ENCODE data around the gene ANKRD27. TPM values are rescaled to one million over a fixed set of nuclear protein-coding genes. Genes with fewer than 3 reads are reported as not detected.

The ANKRD27 gene
- total and polyA plus RNA-seq, 2 donors (not counting 1 experiment from before 2014, with no cell fraction given), result 12.9 to 43.8 TPM

DNA sequence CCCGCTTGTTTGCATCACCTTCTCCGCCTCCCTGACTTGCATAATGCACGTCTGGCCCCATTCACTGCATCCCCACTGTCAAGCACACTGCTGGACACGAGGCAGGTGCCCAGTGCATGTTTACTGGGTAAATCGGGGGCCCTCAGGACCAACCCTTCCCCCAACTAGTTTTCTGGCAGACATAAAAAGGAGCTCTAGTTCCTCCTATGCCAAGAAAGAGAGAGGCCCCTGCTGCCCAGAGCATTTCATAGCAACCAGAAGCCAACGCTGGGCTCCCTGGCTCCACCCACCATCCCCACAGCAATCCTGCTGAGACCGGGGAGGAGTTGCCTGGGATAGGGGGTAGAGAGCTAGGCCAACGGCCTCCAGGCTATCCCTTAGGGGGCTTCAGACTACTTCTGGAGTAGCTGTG lies 23.2 kb downstream of the ANKRD27 start:
- TF ChIP-seq EZH2 (IDR thresholded peaks at IDR 0.05; ENCODE audit: borderline replicate concordance, insufficient read depth, low read depth, low read length, poor library complexity, severe bottlenecking), result no peak
- TF ChIP-seq, protein P1, sequence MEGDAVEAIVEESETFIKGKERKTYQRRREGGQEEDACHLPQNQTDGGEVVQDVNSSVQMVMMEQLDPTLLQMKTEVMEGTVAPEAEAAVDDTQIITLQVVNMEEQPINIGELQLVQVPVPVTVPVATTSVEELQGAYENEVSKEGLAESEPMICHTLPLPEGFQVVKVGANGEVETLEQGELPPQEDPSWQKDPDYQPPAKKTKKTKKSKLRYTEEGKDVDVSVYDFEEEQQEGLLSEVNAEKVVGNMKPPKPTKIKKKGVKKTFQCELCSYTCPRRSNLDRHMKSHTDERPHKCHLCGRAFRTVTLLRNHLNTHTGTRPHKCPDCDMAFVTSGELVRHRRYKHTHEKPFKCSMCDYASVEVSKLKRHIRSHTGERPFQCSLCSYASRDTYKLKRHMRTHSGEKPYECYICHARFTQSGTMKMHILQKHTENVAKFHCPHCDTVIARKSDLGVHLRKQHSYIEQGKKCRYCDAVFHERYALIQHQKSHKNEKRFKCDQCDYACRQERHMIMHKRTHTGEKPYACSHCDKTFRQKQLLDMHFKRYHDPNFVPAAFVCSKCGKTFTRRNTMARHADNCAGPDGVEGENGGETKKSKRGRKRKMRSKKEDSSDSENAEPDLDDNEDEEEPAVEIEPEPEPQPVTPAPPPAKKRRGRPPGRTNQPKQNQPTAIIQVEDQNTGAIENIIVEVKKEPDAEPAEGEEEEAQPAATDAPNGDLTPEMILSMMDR (IDR thresholded peaks at IDR 0.05), result no peak
- Mint-ChIP-seq H3K4me1 (no peaks in the 10 kb centered on the region), H3K4me3 (no peak overlapping the region), H3K27ac (no peak overlapping the region), H3K27me3 (no peaks in the 10 kb centered on the region), H3K9me3 (ENCODE audit: insufficient read depth) (no peaks in the 10 kb centered on the region)
- peaks cover 4 to 54% of the 10 kb centered on the region in 2 experiments for H3K36me3 ChIP-seq (replicated peaks in 1 of 2; ENCODE audit: control extremely low read depth in 1 of 2, control insufficient read depth in 1 of 2, extremely low read depth in 1 of 2, insufficient read depth in 2 of 2, low read length in 1 of 2)
- no peak for DNase-seq
- no peak for ATAC-seq (ENCODE audit: low read depth)
- H3K27me3 ChIP-seq (replicated peaks in 1 of 4; ENCODE audit: control extremely low read depth in 1 of 4, control insufficient read depth in 3 of 4, insufficient read depth in 4 of 4, low read length in 3 of 4), result no peaks in the 10 kb centered on the region
- H3K4me1 ChIP-seq (ENCODE audit: control insufficient read depth in 2 of 2, insufficient read depth in 2 of 2, low read length in 2 of 2), result no peaks in the 10 kb centered on the region
- H3K9me3 ChIP-seq (ENCODE audit: control extremely low read depth in 1 of 3, control insufficient read depth in 2 of 3, insufficient read depth in 1 of 3, low read length in 2 of 3), result no peaks in the 10 kb centered on the region
- no peak overlapping the region for H3K9ac ChIP-seq (ENCODE audit: low read length)
- H2AFZ ChIP-seq (ENCODE audit: insufficient read depth, low read depth, low read length, poor library complexity, severe bottlenecking), result no peak overlapping the region
- peaks cover 9% of the 10 kb centered on the region for H3K79me2 ChIP-seq (ENCODE audit: control insufficient read depth, insufficient read depth, low read length)
- no peak overlapping the region for H3K27ac ChIP-seq (ENCODE audit: low read length in 2 of 2)
- H3K4me2 ChIP-seq (replicated peaks; ENCODE audit: low read depth, low read length, poor library complexity, severe bottlenecking), result no peak overlapping the region
- ChIA-PET CTCF (no interaction called here), POLR2A (no interaction called here)
- H3K4me3 ChIP-seq (ENCODE audit: control extremely low read depth in 1 of 5, extremely low read depth in 1 of 5, insufficient read depth in 1 of 5, low read depth in 2 of 5, low read length in 4 of 5), result no peak overlapping the region
- 96% methylated on average over 4 of the region's 8 CpGs for WGBS (ENCODE audit: insufficient coverage)
- intact Hi-C loops (cut with micrococcal nuclease), result no loop called here
- H4K20me1 ChIP-seq (ENCODE audit: control insufficient read depth, insufficient read depth, low read length, poor library complexity, severe bottlenecking), result no peaks in the 10 kb centered on the region

DNA sequence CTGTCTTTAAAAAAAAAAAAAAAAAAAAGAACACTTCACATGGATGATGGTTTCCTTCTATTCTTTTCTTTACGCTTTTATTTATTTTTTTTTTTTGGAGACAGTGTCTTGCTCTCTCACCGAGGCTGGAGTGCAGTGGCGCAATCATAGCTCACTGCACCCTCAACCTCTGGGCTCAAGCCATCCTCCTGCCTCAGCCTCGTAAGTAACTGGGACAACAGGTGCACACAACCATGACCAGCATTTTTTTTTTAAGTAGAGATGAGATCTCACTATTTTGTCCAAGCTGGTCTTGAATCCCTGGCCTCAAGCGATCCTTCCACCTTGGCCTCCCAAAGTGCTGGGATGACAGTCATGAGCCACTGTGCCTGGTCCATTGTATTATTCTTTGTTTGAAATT lies 24.3 kb downstream of the ANKRD27 start:
- WGBS (ENCODE audit: insufficient coverage), result no CpG with 5 or more reads among the region's 5 CpGs
- peaks cover 4 to 51% of the 10 kb centered on the region in 2 experiments for H3K36me3 ChIP-seq (replicated peaks in 1 of 2; ENCODE audit: control extremely low read depth in 1 of 2, control insufficient read depth in 1 of 2, extremely low read depth in 1 of 2, insufficient read depth in 2 of 2, low read length in 1 of 2)

More for the DNA sequence above, 24.3 kb downstream of the ANKRD27 start:
- Mint-ChIP-seq H3K4me1 (peaks cover 2% of the 10 kb centered on the region), H3K9me3 (ENCODE audit: insufficient read depth) (no peaks in the 10 kb centered on the region), H3K4me3 (no peak overlapping the region), H3K27ac (no peak overlapping the region), H3K27me3 (no peaks in the 10 kb centered on the region)
- ATAC-seq (ENCODE audit: low read depth) (no peak), DNase-seq (no peak)
- Histone ChIP-seq H3K4me1 (ENCODE audit: control insufficient read depth in 2 of 2, insufficient read depth in 2 of 2, low read length in 2 of 2) (no peaks in the 10 kb centered on the region), H2AFZ (ENCODE audit: insufficient read depth, low read depth, low read length, poor library complexity, severe bottlenecking) (no peak overlapping the region), H3K4me3 (ENCODE audit: control extremely low read depth in 1 of 5, extremely low read depth in 1 of 5, insufficient read depth in 1 of 5, low read depth in 2 of 5, low read length in 4 of 5) (no peak overlapping the region), H3K79me2 (ENCODE audit: control insufficient read depth, insufficient read depth, low read length) (peaks cover 9% of the 10 kb centered on the region), H3K9me3 (ENCODE audit: control extremely low read depth in 1 of 3, control insufficient read depth in 2 of 3, insufficient read depth in 1 of 3, low read length in 2 of 3) (no peaks in the 10 kb centered on the region), H3K27ac (ENCODE audit: low read length in 2 of 2) (no peak overlapping the region), H4K20me1 (ENCODE audit: control insufficient read depth, insufficient read depth, low read length, poor library complexity, severe bottlenecking) (no peaks in the 10 kb centered on the region), H3K9ac (ENCODE audit: low read length) (no peak overlapping the region), H3K4me2 (replicated peaks; ENCODE audit: low read depth, low read length, poor library complexity, severe bottlenecking) (no peak overlapping the region), H3K27me3 (replicated peaks in 1 of 4; ENCODE audit: control extremely low read depth in 1 of 4, control insufficient read depth in 3 of 4, insufficient read depth in 4 of 4, low read length in 3 of 4) (no peaks in the 10 kb centered on the region)
- intact Hi-C loops (cut with micrococcal nuclease), result no loop called here
- ChIA-PET POLR2A (no interaction called here), CTCF (no interaction called here)
- no peak for TF ChIP-seq EZH2 (IDR thresholded peaks at IDR 0.05; ENCODE audit: borderline replicate concordance, insufficient read depth, low read depth, low read length, poor library complexity, severe bottlenecking)
- TF ChIP-seq, protein P1 (IDR thresholded peaks at IDR 0.05), result no peak
